GM04504 (cell line): ENCODE results near the gene CTSW.
"Not testable (repeated sequence)": the region's sequence is repeated elsewhere in the genome, so short reads cannot be mapped to it uniquely, and the experiment has no call there.

Experiments used
- DNase-seq: peaks from one replicate; pipeline ENCODE4 v3.0.0-alpha.2; 2012; ENCODE audit warnings: low read depth

CTSW gene

DNA sequence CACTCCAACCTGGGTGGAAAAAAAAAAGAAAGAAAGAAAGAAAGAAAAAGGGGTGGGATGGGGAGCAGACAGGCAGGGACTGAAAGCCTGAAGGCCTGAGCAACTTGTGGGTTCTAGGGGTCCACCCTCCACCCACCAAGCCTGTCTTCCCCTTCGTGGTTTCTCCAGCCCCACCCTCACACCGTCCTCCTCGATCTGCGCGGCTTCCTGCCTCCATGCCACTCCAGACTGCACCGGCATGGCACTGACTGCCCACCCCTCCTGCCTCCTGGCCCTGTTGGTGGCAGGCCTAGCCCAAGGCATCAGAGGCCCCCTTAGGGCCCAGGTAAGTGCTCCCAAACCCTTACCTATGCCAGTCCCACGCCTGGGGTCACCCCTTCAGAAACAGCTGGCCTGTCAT, at the start of gene CTSW:
CTSW (plus strand) TSS at position 221 of the 400 bp plus-strand sequence; CDS start at position 239, 18 bp downstream.
- no peak for DNase-seq

GRCh38 chr11:65832231-65832630, 47.4 kb upstream of the CTSW start:
- not testable (repeated sequence) for DNase-seq

DNA sequence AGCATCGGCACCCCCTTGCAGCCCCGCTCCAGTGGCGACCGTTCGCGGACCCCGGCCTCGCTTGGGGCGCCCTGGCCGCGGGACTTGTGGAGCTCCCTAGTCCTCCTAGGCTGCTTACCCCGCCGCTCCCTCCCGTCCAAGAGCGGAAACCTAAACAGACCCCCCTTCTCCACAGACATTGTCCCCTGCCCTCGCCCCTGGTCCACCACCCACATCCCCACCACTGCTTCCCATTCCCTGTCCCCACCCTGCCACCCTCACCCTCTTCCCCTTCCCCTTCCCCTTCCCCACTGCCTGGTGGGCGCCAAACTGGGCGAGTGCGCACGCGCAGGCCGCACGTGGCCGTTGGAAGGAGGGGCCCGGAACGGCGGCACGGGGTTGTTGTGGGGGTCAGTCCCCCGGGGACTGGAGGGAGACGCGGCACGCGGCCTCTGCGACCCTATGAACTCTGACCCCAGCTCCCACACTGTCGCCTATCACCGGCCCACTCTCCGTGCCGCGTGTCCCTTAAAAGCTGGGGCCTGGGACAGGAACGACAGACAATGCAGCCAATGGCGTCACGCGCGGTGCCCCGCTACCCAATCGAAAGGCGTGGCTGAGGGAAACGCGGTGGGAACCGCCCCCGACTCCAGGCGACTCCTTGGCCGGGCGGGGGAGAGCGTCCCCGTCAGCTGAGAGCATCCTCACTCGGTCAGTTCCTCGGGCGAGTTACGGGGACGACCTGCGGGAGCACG, 46.2 kb upstream of the CTSW start, which contains the start of gene SNX32:
SNX32 (plus strand) TSS at position 667 of the 734 bp plus-strand sequence. CDS start 103 bp downstream, outside the sequence.
- peak; percentile 80 for DNase-seq

GRCh38 chr11:65834202-65834601, 45.4 kb upstream of the CTSW start:
- DNase-seq, result no peak

- no peak for DNase-seq
Observed at GRCh38 chr11:65842144-65842543, 37.5 kb upstream of the CTSW start.

DNA sequence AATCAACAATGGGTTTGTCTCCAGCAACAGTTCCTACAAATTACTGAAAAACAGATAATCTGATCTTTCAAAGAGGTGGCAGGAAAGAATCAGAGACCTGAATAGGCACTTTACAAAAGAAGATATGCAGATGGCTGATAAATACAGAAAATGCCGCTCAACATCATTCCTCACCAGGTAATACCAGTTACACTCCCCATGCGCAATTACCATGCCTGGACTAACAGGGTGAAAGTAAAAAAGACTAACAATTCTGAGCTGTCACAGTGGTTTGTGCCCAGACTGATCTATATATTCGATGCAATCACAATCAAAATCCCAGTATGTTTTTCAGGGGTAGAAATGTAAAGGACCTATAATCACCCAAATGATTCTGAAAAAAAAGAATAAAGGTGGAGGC, 35.8 kb upstream of the CTSW start:
- DNase-seq, result no peak

DNA sequence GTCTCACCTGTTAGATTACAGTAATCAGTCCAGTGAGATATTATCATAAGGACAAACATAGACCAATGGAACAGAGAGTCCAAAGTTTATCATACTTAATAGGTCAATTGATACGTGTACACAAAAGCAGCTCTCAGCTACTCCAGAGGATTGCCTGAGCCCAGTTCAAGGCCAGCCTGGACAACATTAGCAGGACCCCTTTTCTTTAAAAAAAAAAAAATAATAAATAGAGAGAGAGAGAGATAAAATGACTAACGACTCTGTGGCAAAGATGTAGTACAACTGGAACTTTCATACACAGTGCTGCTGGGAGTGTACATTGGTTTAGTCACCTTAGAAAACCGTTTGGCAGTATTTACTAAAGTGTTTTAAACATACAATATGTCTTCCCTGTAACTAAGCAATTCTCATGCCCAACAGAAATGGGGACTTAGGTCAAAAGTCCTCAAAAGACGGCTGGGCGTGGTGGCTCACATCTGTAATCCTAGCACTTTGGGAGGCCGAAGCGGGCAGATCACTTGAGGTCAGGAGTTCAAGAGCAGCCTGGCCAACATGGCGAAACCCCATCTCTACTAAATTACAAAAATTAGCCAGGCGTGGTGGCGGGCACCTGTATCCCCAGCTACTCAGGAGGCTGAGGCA, 35.3 kb upstream of the CTSW start:
- DNase-seq, result no peak

- DNase-seq, result no peak
Observed at GRCh38 chr11:65847746-65848145, 31.9 kb upstream of the CTSW start.

- DNase-seq, result not testable (repeated sequence)
Observed at GRCh38 chr11:65848693-65849092, 30.9 kb upstream of the CTSW start.

DNA sequence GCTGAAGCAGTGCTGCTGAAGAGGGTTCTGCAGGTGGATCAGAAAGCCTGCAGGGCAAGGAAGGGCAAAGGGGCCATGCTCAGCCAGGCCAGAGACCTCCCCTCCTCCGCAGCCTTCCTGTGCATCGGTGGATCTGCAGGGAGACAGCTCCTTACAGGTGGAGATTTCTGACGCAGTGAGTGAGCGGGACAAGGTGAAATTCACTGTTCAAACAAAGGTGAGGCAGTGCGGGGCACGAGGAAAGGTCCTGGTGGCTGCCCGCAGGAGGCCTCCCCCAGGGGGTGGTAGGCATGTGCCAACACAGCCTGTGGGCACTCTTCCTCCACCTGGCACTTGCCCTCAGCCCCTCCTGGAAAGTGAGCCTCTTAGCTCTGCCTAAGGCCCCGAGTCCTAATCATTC, 30.3 kb upstream of the CTSW start:
- DNase-seq, result no peak

GRCh38 chr11:65849771-65850216, 29.8 kb upstream of the CTSW start:
- DNase-seq, result no peak

DNA sequence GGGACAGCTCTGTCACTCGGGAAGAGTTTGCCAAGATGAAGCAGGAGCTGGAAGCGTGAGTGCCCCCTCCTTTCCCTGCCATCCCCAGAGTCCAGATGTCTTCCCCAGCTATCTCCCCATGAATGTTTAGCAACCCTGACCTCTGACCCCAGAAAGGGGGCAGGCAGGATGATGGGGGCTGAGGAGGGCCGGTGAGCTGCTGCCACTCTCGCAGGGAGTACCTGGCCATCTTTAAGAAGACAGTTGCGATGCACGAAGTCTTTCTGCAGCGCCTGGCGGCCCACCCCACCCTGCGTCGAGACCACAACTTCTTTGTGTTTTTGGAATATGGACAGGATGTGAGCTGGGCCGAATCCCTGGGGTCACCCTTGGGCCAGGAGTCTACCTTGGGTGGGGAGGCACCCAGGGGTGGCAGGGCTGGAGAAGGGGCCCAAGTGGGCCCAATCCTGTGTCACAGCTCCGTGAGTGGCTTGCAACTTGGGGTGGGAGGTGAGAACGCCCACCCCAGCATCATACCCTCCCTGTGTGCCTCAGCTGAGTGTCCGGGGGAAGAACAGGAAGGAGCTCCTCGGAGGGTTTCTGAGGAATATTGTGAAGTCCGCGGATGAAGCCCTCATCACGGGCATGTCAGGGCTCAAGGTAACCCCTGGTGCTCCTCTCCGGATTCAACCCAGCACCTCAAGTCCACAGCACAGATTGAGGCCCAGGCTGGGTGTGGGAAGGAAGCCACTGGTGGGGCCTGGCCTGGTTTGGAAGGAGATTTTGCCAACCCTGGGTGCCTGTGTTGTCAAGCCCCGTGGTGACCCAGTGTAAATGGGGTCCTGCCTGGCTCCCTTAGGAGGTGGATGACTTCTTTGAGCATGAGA, 29.2 kb upstream of the CTSW start:
- no peak for DNase-seq

- no peak for DNase-seq
Observed at GRCh38 chr11:65851083-65851579, 28.5 kb upstream of the CTSW start.

- DNase-seq, result no peak
Observed at GRCh38 chr11:65851811-65852507, 27.7 kb upstream of the CTSW start.

- no peak for DNase-seq
Observed at GRCh38 chr11:65852508-65853245, 27.0 kb upstream of the CTSW start.

DNA sequence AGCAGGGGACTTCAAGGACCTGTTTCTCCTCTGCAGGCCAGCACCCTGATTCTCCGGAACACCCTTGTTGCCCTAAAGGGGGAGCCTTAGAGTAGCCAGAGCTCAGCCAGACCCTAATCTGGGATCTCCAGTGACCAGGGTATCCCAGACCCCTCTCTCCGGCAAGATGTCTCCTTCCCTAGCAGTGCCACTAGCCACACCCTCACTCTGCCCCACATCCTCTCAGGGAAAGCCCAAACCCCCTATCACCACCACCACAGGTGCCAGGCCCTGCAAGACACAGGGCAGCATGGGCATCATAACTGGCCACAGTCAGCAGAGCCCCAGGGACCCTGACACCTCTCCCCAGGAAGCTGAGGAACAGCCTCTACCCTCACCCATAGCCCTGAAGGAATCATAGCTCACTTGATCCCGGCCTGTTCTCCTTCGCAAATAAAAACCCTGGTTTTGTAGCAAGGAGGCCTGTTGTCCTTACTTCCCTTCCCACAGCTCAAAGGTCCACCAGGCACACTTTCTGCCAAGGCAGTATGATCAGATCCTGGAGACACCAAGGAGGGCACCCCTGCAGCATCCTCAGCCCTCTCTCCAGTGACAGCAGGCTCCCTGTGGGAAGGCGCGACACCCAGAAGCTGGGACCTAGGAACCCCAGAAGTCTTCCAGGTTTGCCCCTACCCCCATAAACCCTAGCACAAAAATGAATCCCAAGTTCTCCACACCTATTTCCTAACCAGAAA, 26.2 kb upstream of the CTSW start:
- no peak for DNase-seq

- DNase-seq, result no peak
Observed at GRCh38 chr11:65854161-65854592, 25.5 kb upstream of the CTSW start.

- no peak for DNase-seq
Observed at GRCh38 chr11:65854852-65855837, 24.5 kb upstream of the CTSW start.

DNA sequence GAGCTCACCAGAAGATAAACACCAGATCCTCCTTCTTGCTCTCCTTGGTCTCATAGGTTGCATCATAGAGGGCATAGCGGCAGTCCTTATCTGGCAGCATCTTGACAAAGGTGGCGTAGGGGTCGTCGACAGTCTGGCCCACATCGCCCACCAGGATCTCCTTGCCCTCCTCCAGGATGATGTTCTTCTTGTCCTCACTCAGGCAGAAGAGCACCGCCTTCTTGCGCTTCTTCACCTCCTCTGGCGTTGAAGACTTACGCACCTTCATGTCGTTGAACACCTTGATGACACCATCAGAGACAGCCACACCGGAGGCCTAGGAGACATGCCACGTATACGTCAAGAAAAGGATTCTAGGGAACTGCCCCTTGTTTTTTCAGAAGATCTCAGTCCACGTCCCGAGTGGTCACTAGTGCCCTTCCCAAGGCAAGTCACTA, 23.7 kb upstream of the CTSW start:
- no peak for DNase-seq
